Left forelimb (tissue), 1 donor: ENCODE results near the gene C15orf62.

Experiments used
- DNase-seq: peaks from one replicate; pipeline ENCODE4 v3.0.0-alpha.2; 2018; ENCODE audit warnings: low spot score

Gene C15orf62

GRCh38 chr15:40755812-40756208 lies 14.0 kb upstream of the C15orf62 start:
- no peak for DNase-seq

DNA sequence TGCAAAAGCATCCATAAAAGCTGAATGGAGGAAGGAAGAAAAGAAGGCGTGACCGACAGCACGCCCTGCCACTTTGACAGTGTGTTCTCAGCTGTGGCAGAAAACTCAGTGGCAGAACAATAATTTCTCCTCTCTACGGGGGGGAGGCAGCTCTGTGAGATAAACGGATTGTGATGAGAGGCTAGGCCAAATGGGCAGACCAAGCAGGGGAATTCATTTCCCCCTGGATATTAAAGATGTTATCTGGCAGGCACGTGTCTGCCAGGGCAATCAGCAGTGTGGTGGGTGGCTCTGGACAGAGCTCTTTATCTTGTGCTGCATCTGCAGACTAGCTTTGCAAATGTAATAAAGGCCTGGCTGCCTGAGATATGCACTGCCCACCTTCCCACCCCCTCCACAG lies 12.8 kb upstream of the C15orf62 start:
- DNase-seq = no peak

- DNase-seq = no peak
Observed at GRCh38 chr15:40759961-40760360, 9.8 kb upstream of the C15orf62 start.

GRCh38 chr15:40762919-40763800 lies 6.6 kb upstream of the C15orf62 start:
- DNase-seq = peak; percentile 84

DNA sequence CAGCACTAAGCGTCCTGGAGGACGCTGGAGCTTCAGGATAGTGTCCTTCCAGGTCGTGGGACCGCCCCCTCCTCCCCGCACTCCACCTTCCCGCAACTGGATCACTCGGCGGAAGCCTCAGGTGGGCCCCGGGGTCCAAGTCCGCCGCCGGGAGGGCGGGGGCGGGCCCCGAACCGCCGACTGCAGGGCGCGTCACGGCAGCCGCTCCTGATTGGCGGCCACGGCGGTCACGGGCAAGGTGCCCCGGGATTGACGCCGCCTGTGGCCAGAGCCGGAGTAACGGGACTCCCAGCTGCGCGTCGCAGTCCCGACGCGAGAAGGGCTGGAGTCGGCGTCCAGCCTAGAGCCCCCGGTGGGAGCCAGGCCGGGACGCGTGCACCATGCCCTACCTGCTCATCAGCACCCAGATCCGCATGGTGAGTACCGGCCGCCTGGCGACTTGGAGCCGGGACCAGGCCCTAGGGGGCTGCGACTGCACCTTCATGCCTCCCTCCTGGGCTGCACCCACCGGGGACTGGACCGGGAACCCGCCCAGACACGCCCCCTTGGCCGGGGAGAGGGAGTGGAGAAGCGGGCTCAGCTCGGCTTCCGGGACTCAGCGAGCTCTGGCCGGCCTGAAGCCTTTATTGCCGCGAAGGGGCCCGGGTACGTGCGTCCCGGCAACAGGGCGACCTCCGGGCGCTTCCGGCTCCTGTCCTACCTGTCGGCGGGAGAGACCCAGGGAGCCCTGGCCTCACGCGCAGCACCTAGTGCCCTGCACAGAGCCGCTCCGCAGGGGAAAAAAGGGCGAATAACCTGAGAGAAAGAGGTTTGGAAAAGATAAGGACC lies 5.8 kb upstream of the C15orf62 start, which contains the start of gene GCHFR:
TSS of gene GCHFR (plus strand) at position 268 of the 828 bp plus-strand sequence. CDS start at position 381, 113 bp downstream.
- peak; percentile 84 for DNase-seq

DNA sequence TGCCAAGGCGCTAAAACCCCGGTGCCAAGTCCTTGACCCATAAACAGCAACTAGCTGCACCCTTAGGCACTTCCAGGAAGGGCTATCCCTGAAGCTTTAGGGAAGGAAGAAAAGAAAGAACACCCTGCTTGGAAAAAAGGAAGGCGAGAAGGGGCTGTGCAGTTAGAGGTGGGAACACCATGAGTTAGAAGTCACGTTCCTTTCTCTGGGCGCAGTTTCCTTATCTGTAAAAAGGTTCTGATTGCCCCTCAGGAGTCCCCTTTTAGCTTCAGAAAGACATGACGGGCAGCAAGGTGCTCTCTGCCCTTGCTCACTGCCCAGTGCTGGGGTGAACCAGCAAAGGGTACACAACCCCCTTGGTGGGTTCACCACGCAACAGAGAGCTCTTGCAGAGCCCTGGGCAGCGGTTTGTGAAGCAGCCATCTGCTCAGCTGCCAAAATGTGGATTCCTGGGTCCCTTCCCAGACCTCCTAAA lies 5.1 kb upstream of the C15orf62 start:
- no peak for DNase-seq

DNA sequence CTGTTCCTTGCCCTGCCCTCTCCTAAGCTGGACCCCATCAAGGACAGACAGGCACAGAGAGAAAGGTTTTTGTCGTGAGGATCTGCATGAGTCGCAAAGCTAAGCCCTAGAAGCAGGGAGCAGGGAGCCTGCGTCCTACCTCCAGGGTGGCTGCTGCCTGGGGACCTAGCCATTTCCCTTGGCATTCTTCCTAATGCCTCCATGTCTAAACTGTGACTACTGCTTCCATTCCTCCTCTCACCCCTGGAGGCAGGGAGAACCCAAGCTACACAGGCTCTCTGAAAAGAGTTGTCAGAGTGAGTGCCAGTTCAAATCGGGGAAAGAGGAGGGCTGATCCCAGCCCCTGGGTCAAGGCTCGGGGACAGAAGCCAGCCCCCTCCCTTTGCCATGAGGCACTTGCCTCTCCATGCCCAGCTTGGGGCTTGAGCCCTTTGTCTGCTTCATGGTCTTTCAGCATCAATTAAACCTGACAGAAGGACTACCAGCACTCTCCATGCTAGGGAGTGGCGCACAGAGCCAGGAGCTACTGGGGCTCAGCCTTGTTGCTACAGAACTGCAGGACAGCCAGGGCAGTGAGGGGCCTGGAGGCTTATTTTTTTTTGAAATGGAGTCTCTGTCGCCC lies 3.5 kb upstream of the C15orf62 start:
- DNase-seq = no peak

- DNase-seq = no peak
Observed at GRCh38 chr15:40766906-40767837, 2.6 kb upstream of the C15orf62 start.

DNA sequence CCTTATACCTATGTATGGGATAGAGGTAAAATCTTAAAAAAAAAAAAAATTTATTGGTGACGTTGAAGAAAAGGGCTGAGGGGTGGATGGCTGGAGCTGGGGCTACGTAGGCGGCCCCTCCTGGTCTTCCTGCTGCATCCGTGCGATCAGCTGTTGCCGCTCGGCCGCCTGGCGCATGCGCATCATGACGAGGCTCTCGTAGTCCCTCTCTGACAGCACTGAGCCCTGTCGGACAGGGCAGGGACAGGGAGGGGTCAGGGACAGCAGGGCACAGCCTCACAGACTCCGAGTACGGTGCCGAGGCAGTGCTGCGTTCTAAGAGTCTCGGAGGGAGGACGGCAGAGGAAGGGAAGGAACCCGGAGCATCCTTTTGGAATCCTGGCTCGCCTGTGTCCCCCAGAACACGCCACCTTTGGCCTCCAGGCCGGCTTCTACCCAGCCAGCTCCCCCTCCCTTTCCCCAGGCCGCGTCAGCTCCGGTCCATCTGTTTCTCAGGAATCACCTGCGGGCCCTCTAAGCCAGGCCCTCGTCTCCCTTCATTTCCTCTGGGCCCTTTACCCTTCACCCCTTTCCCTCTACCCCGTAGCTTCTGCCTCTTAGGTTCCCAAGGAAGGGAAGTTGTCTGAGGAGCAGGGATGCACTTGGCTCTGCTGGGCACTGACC lies 1.8 kb upstream of the C15orf62 start:
- DNase-seq = no peak

DNA sequence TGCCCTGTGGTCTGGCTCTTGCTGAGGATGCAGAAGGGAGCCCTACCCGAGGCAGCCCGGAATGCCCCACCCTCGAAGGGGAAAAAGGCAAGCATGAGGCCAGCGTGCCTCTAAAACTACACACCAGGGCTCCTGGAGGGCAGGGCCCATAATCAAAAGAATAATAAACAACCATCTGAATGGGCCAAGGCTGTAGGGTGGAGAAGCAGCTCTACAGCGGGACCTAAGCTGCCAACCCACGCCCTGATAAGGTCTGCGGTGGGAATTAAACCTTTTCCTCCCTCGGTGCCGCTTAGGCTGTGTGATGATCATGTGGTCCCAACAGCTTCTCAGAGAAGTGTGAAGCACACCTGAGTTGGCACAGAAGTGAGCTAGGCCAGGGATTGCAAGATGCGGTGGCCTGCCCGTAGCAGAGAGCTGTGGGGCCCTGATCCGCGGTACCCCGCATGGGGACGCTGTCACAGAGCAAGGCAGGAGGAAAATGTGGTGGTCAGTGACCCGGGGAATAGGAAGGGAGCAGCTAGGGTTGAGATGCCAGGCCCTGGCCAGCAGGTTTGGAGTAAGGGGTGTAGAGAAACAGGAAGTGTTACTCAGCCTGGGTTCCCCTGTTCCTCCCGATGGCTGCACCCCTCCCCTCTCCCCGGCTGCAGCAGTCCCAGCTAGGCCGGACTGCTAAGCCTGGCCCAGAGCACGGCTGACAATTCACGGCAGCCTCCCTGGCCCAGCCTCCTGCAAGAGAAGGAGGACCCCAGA lies 1.1 kb upstream of the C15orf62 start:
- DNase-seq = no peak

GRCh38 chr15:40770147-40770721 lies 454 bp downstream of the C15orf62 start:
- no peak for DNase-seq

DNA sequence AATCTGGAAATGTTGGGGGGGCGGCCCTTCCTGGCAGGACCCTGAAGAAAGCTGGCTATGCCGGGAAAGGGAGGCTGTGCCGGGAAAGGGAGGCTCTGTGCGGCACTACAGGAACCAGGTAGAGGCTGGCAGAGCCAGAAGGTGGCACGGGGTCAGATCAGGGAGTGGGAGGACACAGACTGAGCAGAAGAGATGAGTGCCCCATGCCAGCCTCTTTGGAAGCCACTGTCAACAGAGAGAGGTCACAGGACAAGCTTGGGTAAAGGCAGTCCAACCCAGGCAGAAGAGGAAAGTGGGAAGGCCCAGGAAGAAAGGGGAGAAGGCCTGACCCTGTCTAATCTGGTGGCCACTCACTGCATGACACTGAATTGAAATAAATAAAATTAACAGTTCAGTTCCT lies 1.5 kb downstream of the C15orf62 start:
- DNase-seq = no peak

GRCh38 chr15:40772014-40772413 lies 2.2 kb downstream of the C15orf62 start:
- no peak for DNase-seq

GRCh38 chr15:40773496-40773895 lies 3.7 kb downstream of the C15orf62 start:
- no peak for DNase-seq

GRCh38 chr15:40773902-40774301 lies 4.1 kb downstream of the C15orf62 start:
- no peak for DNase-seq

DNA sequence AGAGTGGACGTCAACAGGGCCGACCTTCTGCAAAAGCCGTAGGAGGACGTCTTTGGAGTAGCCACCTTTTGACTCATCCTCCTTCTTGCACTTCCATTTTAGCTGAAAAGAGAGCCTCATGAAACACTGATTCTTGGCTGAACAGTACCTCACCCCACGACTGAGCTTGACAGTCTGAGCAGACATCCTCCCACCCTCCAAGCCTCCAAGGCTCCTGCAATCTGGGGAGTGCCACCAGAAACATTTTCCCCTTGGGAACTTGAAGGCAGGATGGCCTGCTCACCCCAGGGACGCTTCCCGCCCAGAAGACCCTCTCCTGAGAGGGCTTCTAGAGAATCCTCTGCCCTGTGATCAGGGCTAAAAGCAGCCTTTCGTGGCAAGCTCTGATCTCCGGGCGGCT lies 5.2 kb downstream of the C15orf62 start:
- DNase-seq = no peak

DNA sequence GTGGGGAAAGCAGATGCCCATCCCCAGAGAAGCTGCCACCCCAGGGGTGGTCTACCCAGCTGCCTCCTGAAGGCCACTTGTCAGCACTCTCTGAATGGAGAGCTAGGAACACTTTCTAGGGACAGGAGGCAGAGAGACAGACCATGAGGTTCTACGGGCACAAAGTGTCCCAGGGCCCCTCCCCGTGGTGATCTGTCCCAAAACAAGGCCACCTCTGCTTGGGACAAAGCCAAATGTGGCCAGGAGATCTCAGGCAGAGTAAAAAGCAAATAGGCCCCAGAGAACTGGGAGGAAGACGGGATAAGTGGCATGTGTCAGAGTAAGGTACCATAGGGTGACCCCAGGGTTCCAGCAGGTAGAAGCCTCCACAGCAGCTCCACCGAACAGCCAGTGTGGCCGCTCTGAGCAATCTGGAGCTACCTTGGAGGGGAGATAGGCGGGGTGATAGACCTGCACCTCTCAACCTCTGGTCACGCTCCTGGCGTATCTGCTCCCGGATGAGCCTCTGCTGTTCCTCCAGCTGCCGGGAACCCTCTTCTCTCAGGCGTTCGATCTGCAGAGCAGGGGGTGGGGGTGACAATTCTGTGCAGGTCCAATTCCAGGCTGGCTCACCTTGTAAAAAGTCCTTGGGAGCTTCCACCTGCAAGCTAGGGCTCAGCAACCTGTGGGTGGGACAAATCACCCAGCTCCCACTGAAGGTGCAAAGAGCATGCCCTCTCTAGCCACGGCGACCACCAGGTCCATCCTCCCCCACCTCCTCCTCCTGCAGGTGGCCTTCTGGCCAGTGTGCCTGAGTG lies 6.2 kb downstream of the C15orf62 start:
- DNase-seq = no peak

- no peak for DNase-seq
Observed at GRCh38 chr15:40776537-40777141, 6.9 kb downstream of the C15orf62 start.
